Mesothelial cell of epicardium (in vitro differentiated cells): Measurements from ENCODE around the gene RUNX1. TPM values are rescaled to one million over a fixed set of nuclear protein-coding genes. Genes with fewer than 3 reads are reported as not detected.

Experiments
- DNase-seq, 2 experiments: peaks; one replicate each; pipeline ENCODE4 v3.0.0; 2021; ENCODE audit warnings: low spot score in 2 of 2; ENCODE audit not compliant: unreplicated experiment in 2 of 2
- H3K27ac Mint-ChIP-seq: 2 replicates; pipeline ENCODE4 v1.8.0; 2021; ENCODE audit warnings: mixed read lengths
- H3K27me3 Mint-ChIP-seq: 2 replicates; pipeline ENCODE4 v1.8.0; 2021; ENCODE audit warnings: low read depth, mixed read lengths
- H3K36me3 Mint-ChIP-seq: 2 replicates; pipeline ENCODE4 v1.8.0; 2021; ENCODE audit warnings: mixed read lengths
- H3K4me1 Mint-ChIP-seq: 2 replicates; pipeline ENCODE4 v1.8.0; 2021; ENCODE audit warnings: mixed read lengths
- H3K4me3 Mint-ChIP-seq: 2 replicates; pipeline ENCODE4 v1.8.0; 2021; ENCODE audit warnings: mild to moderate bottlenecking, moderate library complexity, mixed read lengths
- H3K9me3 Mint-ChIP-seq: 2 replicates; pipeline ENCODE4 v1.8.0; 2021; ENCODE audit warnings: mixed read lengths
- CTCF ChIP-seq: fragments of 200-600 bp; sonication (generic); IDR thresholded peaks from one replicate; pipeline ENCODE4 v1.5.0; 2021; ENCODE audit warnings: antibody characterized with exemption; ENCODE audit not compliant: unreplicated experiment
- total RNA-seq: library from RNA; stranded (reverse); gene quantifications from 3 replicates; pipeline ENCODE4 v1.2.1, GENCODE V29; 2021

The RUNX1 gene
- total RNA-seq, 1 donor from 2014 or later, result 41.2 TPM

GRCh38 chr21:34988625-34989024 lies 60.5 kb downstream of the RUNX1 start:
- Mint-ChIP-seq H3K27ac (no peak overlapping the region), H3K9me3 (no peaks in the 10 kb centered on the region), H3K4me3 (no peak overlapping the region), H3K4me1 (peaks cover 7% of the 10 kb centered on the region), H3K36me3 (no peaks in the 10 kb centered on the region), H3K27me3 (peaks cover 21% of the 10 kb centered on the region)
- TF ChIP-seq CTCF, result no peak
- no peak for DNase-seq

GRCh38 chr21:34988139-34988538 lies 61.0 kb downstream of the RUNX1 start:
- no peak for DNase-seq
- no peaks in the 10 kb centered on the region for H3K9me3 Mint-ChIP-seq
- H3K36me3 Mint-ChIP-seq, result no peaks in the 10 kb centered on the region
- peaks cover 21% of the 10 kb centered on the region for H3K27me3 Mint-ChIP-seq
- no peak overlapping the region for H3K4me3 Mint-ChIP-seq
- no peak overlapping the region for H3K27ac Mint-ChIP-seq
- H3K4me1 Mint-ChIP-seq, result peaks cover 11% of the 10 kb centered on the region
- no peak for TF ChIP-seq CTCF

- TF ChIP-seq CTCF, result no peak
- Mint-ChIP-seq H3K27ac (peak overlapping the region; percentile 43), H3K9me3 (no peaks in the 10 kb centered on the region), H3K4me3 (no peak overlapping the region), H3K27me3 (peaks cover 21% of the 10 kb centered on the region), H3K4me1 (peaks cover 11% of the 10 kb centered on the region), H3K36me3 (no peaks in the 10 kb centered on the region)
- DNase-seq, result no peak
These were observed 61.5 kb downstream of the RUNX1 start for GRCh38 chr21:34987501-34988072.

- no peak for TF ChIP-seq CTCF
- peaks cover 11% of the 10 kb centered on the region for H3K4me1 Mint-ChIP-seq
- H3K27ac Mint-ChIP-seq, result peak overlapping the region; percentile 43
- H3K27me3 Mint-ChIP-seq, result peaks cover 21% of the 10 kb centered on the region
- H3K9me3 Mint-ChIP-seq, result no peaks in the 10 kb centered on the region
- no peak for DNase-seq
- H3K36me3 Mint-ChIP-seq, result no peaks in the 10 kb centered on the region
- H3K4me3 Mint-ChIP-seq, result no peak overlapping the region
These were observed 62.3 kb downstream of the RUNX1 start for GRCh38 chr21:34986561-34987500.

GRCh38 chr21:34984356-34985058 lies 64.6 kb downstream of the RUNX1 start:
- Mint-ChIP-seq H3K4me3 (no peak overlapping the region), H3K9me3 (no peaks in the 10 kb centered on the region), H3K27ac (no peak overlapping the region), H3K27me3 (peaks cover 21% of the 10 kb centered on the region), H3K4me1 (peaks cover 11% of the 10 kb centered on the region), H3K36me3 (no peaks in the 10 kb centered on the region)
- TF ChIP-seq CTCF, result no peak
- no peak for DNase-seq
